Posterior vena cava (tissue), 2 donors: ENCODE results near the gene KIAA1217. TPM values are rescaled to one million over a fixed set of nuclear protein-coding genes. Genes with fewer than 3 reads are reported as not detected.

Experiments
- DNase-seq: peaks from one replicate; pipeline ENCODE4 v3.0.0-alpha.2; 2020; ENCODE audit warnings: low spot score
- intact Hi-C, 2 donors: fragments of 100-400 bp; cut with DNase I; formaldehyde crosslinking; loops; one replicate each; pipeline versions ENCODE4 v1.14.1 to v1.14.2; 2022 to 2023
- total RNA-seq, 2 donors: library from RNA; stranded (reverse); fragmentation: NEBNext Ultra II Directional; extraction: Animal tissue kit (Norgen Biotek cat#: 25700); gene quantifications; one replicate each; pipeline ENCODE4 v1.2.1, GENCODE V29; 2021
- donor health status: DM: yes; HTN: yes; CAD: no.
- donor health status: DM: yes; HTN: yes; CAD: no.

The KIAA1217 gene
- total RNA-seq, 2 donors from 2014 or later: 11.8 to 20.3 TPM

GRCh38 chr10:24206334-24206733, 2.6 kb upstream of the KIAA1217 start:
- no peak for DNase-seq
- intact Hi-C loops: loop anchor here (10.0 kb wide), 2 partner anchors 148 to 308 kb away; no protein-coding TSS in a partner anchor

- intact Hi-C loops: loop anchor here (10.0 kb wide), 2 partner anchors 148 to 308 kb away; no protein-coding TSS in a partner anchor
- no peak for DNase-seq
These were observed 2.0 kb upstream of the KIAA1217 start for GRCh38 chr10:24206926-24207325.

- DNase-seq: no peak
- intact Hi-C loops: loop anchor here (10.0 kb wide), 2 partner anchors 147 to 307 kb away; no protein-coding TSS in a partner anchor
These were observed 1.6 kb upstream of the KIAA1217 start for GRCh38 chr10:24207341-24207740.

GRCh38 chr10:24207781-24208611, 942 bp upstream of the KIAA1217 start:
- no peak for DNase-seq
- intact Hi-C loops: loop anchor here (10.0 kb wide), 2 partner anchors 147 to 307 kb away; no protein-coding TSS in a partner anchor

GRCh38 chr10:24209432-24209771, 464 bp downstream of the KIAA1217 start:
- no peak for DNase-seq
- intact Hi-C loops: loop anchor here (10.0 kb wide), 2 partner anchors 145 to 305 kb away; no protein-coding TSS in a partner anchor

- intact Hi-C loops: loop anchor here (10.0 kb wide), 2 partner anchors 145 to 305 kb away; no protein-coding TSS in a partner anchor
- DNase-seq: no peak
These were observed 1.1 kb downstream of the KIAA1217 start for GRCh38 chr10:24209946-24210491.

- intact Hi-C loops: loop anchor here in 1 of 2 donors (10.0 kb wide), 1 partner anchor 144 kb away; no protein-coding TSS in a partner anchor
These were observed 1.6 kb downstream of the KIAA1217 start for GRCh38 chr10:24210501-24210900.

GRCh38 chr10:24213266-24213665, 4.3 kb downstream of the KIAA1217 start:
- no peak for DNase-seq
- intact Hi-C loops: loop anchor here in 1 of 2 donors (10.0 kb wide), 1 partner anchor 142 kb away; no protein-coding TSS in a partner anchor

More at GRCh38 chr10:24210501-24210900, 1.6 kb downstream of the KIAA1217 start:
- DNase-seq: no peak

- no peak for DNase-seq
- intact Hi-C loops: loop anchor here in 1 of 2 donors (10.0 kb wide), 1 partner anchor 141 kb away; no protein-coding TSS in a partner anchor
These were observed 4.9 kb downstream of the KIAA1217 start for GRCh38 chr10:24213881-24214280.

GRCh38 chr10:24214762-24215161, 5.8 kb downstream of the KIAA1217 start:
- intact Hi-C loops: loop anchor here in 1 of 2 donors (10.0 kb wide), 1 partner anchor 140 kb away; no protein-coding TSS in a partner anchor
- no peak for DNase-seq

GRCh38 chr10:24215196-24215595, 6.3 kb downstream of the KIAA1217 start:
- intact Hi-C loops: loop anchor here in 1 of 2 donors (10.0 kb wide), 1 partner anchor 140 kb away; no protein-coding TSS in a partner anchor
- no peak for DNase-seq

- DNase-seq: no peak
- intact Hi-C loops: loop anchor here in 1 of 2 donors (10.0 kb wide), 1 partner anchor 139 kb away; no protein-coding TSS in a partner anchor
These were observed 6.7 kb downstream of the KIAA1217 start for GRCh38 chr10:24215603-24216002.

- intact Hi-C loops: loop anchor here in 1 of 2 donors (10.0 kb wide), 1 partner anchor 135 kb away; no protein-coding TSS in a partner anchor
- no peak for DNase-seq
These were observed 11.0 kb downstream of the KIAA1217 start for GRCh38 chr10:24219963-24220362.

- intact Hi-C loops: no loop called here
These were observed 14.4 kb downstream of the KIAA1217 start for GRCh38 chr10:24223341-24223740.

GRCh38 chr10:24223953-24224352, 15.0 kb downstream of the KIAA1217 start:
- intact Hi-C loops: no loop called here
- DNase-seq: no peak

More at GRCh38 chr10:24223341-24223740, 14.4 kb downstream of the KIAA1217 start:
- DNase-seq: no peak

GRCh38 chr10:24228642-24229041, 19.7 kb downstream of the KIAA1217 start:
- no peak for DNase-seq
- intact Hi-C loops: no loop called here

- intact Hi-C loops: no loop called here
- no peak for DNase-seq
These were observed 21.0 kb downstream of the KIAA1217 start for GRCh38 chr10:24229909-24230308.

GRCh38 chr10:24231200-24231599, 22.3 kb downstream of the KIAA1217 start:
- DNase-seq: no peak
- intact Hi-C loops: no loop called here

GRCh38 chr10:24234784-24235183, 25.8 kb downstream of the KIAA1217 start:
- no peak for DNase-seq
- intact Hi-C loops: no loop called here

- no peak for DNase-seq
- intact Hi-C loops: no loop called here
These were observed 26.5 kb downstream of the KIAA1217 start for GRCh38 chr10:24235471-24235870.
